ENCODE measurements around the gene CEACAM3.

CEACAM3 gene

DNA sequence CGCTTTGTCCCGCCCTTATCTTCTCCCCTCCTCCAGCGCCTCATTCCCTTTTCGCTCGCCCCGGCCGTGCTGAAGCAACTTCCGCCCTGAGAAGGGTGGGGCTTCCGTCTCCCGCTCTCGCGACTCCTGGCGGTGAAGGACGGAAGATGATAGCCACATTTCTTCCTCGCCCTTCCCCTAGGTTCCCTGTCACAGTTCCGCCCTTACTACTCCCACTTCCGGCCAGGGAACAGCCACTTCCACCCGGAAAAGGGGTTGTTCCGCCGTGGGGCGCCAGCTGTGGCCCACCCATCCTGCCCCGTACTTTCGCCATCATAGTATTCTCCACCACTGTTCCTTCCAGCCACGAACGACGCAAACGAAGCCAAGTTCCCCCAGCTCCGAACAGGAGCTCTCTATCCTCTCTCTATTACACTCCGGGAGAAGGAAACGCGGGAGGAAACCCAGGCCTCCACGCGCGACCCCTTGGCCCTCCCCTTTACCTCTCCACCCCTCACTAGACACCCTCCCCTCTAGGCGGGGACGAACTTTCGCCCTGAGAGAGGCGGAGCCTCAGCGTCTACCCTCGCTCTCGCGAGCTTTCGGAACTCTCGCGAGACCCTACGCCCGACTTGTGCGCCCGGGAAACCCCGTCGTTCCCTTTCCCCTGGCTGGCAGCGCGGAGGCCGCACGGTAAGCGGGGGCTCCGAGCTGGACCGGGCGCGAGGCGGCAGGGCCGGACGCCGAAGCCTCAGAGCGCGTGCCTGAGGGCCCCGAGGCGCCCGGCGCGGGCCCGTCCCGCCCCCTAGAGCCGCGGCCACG, 63.4 kb downstream of the CEACAM3 start, which contains the start of gene RPS19 (continued):
- TF ChIP-seq ZNF571 (tag by site-specific recombination; IDR thresholded peaks at IDR 0.05) (no peak), ZNF513 (tag by site-specific recombination; IDR thresholded peaks at IDR 0.05) (peak; percentile 61; the same call in 1 of the 2 replicates), BCL11A (tag by site-specific recombination; IDR thresholded peaks at IDR 0.05; ENCODE audit: low read depth) (peak; percentile 91), ZFHX2 (tag by site-specific recombination; conservative IDR thresholded peaks at IDR 0.05) (peak; percentile 74), TRIM28 (IDR thresholded peaks at IDR 0.05; ENCODE audit: borderline replicate concordance, low read length) (peak; percentile 47; the same call in 1 of the 2 replicates), ZNF623 (tag by site-specific recombination; IDR thresholded peaks at IDR 0.05) (peak; percentile 37; the same call in 1 of the 2 replicates), ZBTB44 (tag by site-specific recombination; IDR thresholded peaks at IDR 0.05) (peak; percentile 32; the same call in 1 of the 2 replicates), ZBTB7A (tag by site-specific recombination; IDR thresholded peaks at IDR 0.05; ENCODE audit: low read depth) (peak; percentile 100), ZNF280C (tag by site-specific recombination; IDR thresholded peaks at IDR 0.05) (no peak), ZNF544 (tag by site-specific recombination; IDR thresholded peaks at IDR 0.05) (no peak), TSHZ1 (tag by site-specific recombination; IDR thresholded peaks at IDR 0.05; ENCODE audit: borderline replicate concordance) (no peak), SALL2 (tag by site-specific recombination; IDR thresholded peaks at IDR 0.05; ENCODE audit: borderline replicate concordance) (no peak), ZBTB20 (tag by site-specific recombination; IDR thresholded peaks at IDR 0.05) (peak; percentile 96), HOXC10 (CRISPR knock-in tag; IDR thresholded peaks at IDR 0.05) (no peak), ZSCAN5A (tag by site-specific recombination; IDR thresholded peaks at IDR 0.05) (peak; percentile 76; the same call in 1 of the 2 replicates), IKZF3 (tag by site-specific recombination; IDR thresholded peaks at IDR 0.05) (peak; percentile 99), ZNF776 (tag by site-specific recombination; IDR thresholded peaks at IDR 0.05; ENCODE audit: borderline replicate concordance) (no peak)
- TF ChIP-seq, protein P1, sequence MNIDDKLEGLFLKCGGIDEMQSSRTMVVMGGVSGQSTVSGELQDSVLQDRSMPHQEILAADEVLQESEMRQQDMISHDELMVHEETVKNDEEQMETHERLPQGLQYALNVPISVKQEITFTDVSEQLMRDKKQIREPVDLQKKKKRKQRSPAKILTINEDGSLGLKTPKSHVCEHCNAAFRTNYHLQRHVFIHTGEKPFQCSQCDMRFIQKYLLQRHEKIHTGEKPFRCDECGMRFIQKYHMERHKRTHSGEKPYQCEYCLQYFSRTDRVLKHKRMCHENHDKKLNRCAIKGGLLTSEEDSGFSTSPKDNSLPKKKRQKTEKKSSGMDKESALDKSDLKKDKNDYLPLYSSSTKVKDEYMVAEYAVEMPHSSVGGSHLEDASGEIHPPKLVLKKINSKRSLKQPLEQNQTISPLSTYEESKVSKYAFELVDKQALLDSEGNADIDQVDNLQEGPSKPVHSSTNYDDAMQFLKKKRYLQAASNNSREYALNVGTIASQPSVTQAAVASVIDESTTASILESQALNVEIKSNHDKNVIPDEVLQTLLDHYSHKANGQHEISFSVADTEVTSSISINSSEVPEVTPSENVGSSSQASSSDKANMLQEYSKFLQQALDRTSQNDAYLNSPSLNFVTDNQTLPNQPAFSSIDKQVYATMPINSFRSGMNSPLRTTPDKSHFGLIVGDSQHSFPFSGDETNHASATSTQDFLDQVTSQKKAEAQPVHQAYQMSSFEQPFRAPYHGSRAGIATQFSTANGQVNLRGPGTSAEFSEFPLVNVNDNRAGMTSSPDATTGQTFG (tag by site-specific recombination; IDR thresholded peaks at IDR 0.05; ENCODE audit: borderline replicate concordance), result no peak
- TF ChIP-seq, protein P2, sequence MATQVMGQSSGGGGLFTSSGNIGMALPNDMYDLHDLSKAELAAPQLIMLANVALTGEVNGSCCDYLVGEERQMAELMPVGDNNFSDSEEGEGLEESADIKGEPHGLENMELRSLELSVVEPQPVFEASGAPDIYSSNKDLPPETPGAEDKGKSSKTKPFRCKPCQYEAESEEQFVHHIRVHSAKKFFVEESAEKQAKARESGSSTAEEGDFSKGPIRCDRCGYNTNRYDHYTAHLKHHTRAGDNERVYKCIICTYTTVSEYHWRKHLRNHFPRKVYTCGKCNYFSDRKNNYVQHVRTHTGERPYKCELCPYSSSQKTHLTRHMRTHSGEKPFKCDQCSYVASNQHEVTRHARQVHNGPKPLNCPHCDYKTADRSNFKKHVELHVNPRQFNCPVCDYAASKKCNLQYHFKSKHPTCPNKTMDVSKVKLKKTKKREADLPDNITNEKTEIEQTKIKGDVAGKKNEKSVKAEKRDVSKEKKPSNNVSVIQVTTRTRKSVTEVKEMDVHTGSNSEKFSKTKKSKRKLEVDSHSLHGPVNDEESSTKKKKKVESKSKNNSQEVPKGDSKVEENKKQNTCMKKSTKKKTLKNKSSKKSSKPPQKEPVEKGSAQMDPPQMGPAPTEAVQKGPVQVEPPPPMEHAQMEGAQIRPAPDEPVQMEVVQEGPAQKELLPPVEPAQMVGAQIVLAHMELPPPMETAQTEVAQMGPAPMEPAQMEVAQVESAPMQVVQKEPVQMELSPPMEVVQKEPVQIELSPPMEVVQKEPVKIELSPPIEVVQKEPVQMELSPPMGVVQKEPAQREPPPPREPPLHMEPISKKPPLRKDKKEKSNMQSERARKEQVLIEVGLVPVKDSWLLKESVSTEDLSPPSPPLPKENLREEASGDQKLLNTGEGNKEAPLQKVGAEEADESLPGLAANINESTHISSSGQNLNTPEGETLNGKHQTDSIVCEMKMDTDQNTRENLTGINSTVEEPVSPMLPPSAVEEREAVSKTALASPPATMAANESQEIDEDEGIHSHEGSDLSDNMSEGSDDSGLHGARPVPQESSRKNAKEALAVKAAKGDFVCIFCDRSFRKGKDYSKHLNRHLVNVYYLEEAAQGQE (tag by site-specific recombination; IDR thresholded peaks at IDR 0.05), result 0 out of 2 replicates have a peak, but pooled peaks have one; percentile 58
